ENCODE measurements around the gene CORO2A.
"Not testable (repeated sequence)": the region's sequence is repeated elsewhere in the genome, so short reads cannot be mapped to it uniquely, and the experiment has no call there.

The CORO2A gene

DNA sequence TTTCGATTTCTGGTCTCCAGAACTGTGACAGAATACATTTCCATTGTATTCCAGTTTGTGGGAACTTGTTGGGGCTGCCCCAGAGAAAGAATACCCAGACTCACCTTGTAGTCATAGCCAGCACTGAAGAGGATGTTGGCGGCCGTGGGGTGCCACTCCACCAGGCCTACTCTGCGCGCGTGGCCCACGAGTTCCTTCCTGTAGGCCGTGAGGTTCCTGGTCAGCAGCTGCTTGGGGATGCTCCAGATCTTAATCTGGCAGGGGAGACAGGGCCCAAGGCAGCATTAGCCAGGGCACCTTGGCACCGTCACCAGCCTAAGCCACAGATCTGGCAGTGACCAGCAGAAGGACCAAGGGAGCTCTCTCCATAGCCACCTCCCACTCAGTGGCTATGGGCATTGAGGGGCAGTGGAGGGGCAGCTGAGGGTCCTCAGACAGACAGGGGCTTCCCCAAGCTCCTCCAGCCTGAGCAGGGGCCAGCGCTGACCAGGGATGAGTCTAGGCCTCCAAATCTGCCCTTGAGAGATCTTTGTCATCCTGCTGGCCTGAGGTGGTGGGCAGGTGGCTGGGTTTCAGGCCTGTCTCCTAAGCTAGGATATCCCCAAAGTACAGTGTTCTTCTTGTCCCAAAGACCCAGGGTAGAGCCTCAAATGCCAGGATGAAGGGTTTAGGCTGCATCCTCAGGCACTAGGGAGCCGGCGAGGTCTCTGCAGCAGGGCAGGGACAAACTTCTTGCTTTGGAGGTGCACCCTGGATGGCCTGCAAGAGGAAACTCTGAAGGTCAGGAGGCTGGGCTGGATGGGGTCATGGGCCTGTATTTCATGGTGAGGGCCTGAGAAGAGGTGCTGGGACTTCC is 57.5 kb downstream of the CORO2A start:
- DNase-seq, result no peak

GRCh38 chr9:98132806-98133631 is 59.4 kb downstream of the CORO2A start:
- no peak for DNase-seq

GRCh38 chr9:98132158-98132557 is 60.3 kb downstream of the CORO2A start:
- DNase-seq, result no peak

GRCh38 chr9:98130576-98131228 is 61.7 kb downstream of the CORO2A start:
- DNase-seq, result no peak

DNA sequence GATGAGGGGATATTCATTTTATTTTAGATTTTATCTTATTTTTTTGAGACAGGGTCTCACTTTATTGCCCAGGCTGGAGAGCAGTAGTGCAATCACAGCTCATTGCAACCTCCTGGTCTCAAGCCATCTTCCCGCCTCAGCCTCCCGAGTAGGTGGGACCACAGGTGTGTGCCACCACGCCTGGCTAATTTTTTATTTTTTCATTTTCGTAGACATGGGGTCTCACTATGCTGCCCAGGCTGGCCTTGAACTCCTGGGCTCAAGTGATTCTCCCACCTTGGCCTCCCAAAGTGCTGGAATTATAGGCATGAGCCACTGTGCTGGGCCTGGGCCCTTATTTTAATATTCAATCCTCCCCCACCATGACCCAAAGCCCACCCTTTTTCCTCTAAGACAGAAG is 62.4 kb downstream of the CORO2A start:
- DNase-seq, result not testable (repeated sequence)

DNA sequence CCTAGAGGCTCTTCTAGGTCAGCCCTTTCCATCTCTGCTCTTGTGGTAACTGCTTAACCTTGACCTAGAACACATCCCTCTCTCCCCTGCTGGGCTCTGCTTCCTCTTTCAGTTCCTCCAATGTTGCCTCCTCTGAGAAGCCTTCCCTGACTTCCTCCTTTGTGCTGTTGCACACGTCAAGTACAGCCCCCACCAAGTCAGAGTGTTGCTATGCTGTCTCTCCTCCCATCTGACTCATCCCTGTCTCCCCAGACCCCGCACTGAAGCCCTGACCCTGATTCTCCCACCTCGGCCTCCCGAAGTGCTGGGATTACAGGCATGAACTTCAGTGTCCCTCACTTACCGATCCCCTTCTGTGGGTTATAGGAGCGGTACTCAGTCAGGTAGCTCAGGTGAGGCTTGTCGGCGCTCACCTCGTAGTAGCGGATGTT is 63.0 kb downstream of the CORO2A start:
- no peak for DNase-seq

- no peak for DNase-seq
These were observed 64.1 kb downstream of the CORO2A start for GRCh38 chr9:98128316-98128715.

DNA sequence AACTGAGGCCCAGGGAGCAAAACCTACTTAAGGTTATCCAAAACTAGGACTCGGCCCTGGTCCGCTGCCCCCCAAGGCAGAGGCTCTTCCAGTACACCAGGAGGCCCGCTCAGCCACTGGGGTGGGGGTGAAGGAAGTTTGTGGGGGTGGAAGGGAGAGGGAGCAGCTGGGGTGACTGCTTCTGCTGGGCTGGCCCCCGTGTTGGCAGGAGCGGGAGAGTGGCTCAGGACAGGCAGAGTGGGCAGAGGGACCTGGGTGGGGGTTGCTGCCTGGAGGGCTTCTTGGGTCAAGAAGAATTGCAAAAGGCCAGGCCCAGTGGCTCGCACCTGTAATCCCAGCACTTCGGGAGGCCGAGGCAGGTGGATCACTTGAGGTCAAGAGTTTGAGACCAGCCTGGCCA is 65.2 kb downstream of the CORO2A start:
- no peak for DNase-seq

DNA sequence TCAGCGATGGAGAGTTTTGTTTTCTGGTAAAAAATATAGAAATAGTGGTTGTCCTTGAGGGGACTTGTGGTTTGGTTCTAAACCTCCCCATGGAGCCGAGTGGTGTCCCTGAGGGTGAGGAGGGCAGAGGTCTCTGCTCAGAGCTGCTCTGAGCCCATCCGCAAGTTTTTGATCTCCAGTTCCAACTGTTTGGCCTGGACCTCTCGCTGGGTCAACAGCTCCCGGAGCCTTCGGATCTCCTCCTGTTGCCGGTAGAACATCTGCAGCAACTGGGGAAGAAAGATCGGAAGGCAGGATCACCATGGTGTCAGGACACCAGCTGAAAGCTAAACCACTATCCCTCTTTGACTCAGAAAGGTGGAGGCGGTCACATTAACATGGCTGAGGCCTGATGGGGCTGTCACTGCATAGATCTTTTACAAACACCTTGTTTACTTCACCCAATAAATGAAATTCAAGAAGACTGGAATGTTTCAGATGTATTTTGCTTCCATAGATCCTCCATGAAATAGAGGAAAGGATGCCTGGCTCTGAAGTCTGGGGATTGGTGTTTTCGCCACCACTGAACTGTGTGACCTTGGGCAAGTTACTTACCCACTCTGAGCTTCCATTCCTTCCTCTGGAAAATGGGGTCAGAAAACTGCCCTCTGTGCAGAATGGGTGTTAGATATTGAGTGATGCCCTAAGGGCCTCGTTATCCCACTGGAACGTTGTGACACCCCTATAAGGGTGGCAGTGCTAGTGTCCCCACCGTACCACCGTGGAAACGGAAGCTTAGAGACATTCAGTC is 67.6 kb downstream of the CORO2A start:
- DNase-seq, result no peak

- DNase-seq, result not testable (repeated sequence)
These were observed 68.3 kb downstream of the CORO2A start for GRCh38 chr9:98124091-98124490.

DNA sequence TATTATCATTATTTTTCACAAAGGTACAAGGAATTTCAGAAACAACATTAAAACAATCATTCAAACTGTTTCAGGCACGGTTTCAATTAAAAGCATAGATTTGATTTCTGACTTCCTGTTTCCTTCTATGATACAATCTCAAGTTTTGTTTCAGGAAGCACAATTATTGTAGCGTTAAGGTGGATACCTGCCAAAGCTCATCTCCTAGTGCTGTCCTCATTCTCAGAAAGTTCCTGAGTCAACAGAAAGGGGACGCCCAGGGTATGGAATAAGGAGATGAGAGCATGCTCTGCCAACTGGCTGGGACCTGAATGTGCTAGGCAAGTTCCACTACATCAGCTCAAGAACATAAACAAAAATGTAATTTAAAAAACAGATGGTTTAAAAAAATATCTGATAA is 71.4 kb downstream of the CORO2A start:
- no peak for DNase-seq

DNA sequence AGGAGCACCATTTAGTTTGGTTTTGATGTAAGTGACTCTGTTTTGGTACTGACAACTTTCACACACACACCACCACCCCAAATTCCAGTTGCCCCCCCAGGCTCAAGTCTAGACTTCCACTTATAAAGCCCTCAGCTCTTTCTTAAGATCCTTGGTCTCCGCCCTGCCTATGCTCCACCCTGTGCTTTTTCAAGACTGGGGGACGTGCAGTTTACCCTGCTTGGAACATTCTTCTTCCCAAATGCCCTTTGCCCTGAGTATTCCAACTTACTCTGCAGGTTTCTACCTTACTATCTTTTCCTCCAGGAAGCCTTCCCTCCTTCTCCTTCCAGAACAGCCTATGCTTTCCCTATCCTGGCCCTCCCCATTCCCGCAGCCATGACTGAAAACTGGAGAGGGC is 72.0 kb downstream of the CORO2A start:
- no peak for DNase-seq

- peak; percentile 41 for DNase-seq
These were observed 73.5 kb downstream of the CORO2A start, which contains the start of gene TRIM14 for GRCh38 chr9:98118640-98119601. Gene TRIM14, minus strand, starts transcription at chr9:98119222. Its CDS starts 34 bp downstream, at chr9:98119188.

DNA sequence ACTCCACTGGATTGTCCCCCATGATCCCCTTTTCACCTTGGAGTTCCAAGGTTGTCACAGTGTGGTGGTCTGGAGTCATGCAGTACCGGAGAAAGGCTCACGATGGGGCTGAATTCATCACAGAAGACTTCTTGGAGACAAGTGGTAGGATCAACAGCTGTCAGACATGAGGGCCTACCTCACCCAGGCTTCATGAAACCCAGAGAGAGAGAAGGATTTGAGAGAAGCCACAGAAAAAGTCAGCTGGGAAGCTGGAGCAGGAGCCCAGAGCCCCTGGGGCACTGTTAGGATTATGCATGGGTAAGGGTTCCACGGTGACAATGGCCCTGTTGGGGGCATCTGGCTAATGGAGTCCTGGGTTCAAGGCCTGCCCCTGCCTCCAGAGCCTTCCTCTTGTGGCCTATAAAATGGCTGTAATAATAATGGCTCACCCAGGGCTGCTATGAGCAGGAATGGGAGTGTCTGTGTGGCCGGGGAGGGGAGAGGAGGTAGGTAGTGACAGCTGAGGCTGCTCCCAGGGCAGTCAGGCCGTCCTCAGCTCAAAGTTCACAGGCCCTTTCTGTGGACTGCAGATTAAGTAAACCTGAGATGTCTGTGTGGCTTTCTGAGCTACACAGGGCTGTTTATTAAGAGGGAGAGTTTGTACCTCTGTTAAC is 74.3 kb downstream of the CORO2A start:
- DNase-seq, result peak; percentile 33

DNA sequence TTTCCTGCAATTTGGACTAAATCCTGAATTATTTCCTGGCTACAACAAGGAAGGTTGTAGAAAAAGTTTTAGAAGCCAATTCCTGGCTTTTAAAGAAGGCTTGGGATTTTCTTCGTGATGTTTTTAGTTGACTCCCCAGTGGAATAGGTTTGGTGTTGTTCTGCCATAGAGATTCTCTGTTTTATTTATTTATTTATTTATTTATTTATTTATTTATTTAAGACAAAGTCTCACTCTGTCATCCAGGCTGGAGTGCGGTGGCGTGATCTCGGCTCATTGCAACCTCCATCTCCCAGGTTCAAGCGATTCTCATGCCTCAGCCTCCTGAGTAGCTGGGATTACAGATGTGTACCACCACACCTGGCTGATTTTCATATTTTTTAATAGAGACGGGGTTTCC is 75.3 kb downstream of the CORO2A start:
- not testable (repeated sequence) for DNase-seq

DNA sequence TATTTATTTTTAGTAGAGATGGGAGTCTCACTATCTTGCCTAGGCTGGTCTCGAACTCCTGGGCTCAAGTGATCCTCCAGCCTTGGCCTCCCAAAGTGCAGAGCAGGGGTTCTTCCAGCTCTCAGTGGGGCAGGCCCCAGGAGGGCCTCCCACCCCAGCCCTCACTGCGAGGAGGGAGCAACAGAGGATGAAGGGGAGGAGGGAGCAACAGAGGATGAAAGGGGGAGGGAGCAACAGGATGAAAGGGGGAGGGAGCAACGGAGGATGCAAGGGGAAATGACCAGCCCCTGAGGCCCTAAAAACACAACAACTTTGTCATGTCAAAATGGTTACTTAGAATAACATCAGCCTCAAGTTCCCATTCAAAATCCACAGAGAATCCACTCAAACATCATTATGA is 83.4 kb downstream of the CORO2A start:
- DNase-seq, result no peak

DNA sequence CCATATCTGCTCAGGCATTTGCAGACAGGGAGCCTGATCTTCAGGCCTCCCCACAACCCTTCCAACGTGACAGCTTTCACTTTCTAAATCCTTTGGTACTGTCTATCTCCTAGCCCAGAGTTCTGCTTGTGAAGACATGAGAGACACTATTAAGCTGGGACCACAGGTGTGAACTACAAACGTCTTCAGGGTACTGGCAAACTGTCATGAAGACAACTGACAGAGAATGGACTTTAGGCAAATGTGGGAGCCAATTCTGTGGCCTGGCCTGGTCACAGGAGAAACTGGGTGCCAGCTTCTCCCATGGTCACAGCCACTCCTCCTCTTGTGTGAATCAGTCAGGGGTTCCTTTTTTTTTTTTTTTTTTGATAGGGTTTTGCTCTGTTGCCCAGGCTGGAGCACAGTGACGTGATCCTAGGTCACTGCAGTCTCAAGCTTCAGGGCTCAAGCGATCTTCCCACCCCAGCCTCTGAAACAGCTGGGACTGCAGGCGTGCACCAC is 83.9 kb downstream of the CORO2A start:
- DNase-seq, result no peak

DNA sequence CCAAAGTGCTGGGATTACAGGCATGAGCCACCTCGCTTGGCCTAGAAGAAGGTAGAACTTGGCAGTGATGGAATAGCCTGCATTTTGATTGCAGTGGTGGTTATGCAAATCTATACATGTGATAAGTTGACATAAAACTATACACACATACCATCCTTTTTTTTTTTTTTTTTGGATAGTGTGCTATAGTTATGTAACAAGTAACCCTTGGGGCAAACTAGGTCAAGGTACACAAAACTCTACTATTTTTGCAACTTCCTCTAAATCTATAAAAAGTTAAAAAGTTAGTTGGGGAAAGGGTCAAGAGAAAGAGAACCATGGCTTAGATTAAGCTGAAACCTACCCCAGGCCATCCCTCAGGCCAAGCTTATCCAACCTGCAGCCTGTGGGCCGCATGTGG is 84.5 kb downstream of the CORO2A start:
- no peak for DNase-seq

DNA sequence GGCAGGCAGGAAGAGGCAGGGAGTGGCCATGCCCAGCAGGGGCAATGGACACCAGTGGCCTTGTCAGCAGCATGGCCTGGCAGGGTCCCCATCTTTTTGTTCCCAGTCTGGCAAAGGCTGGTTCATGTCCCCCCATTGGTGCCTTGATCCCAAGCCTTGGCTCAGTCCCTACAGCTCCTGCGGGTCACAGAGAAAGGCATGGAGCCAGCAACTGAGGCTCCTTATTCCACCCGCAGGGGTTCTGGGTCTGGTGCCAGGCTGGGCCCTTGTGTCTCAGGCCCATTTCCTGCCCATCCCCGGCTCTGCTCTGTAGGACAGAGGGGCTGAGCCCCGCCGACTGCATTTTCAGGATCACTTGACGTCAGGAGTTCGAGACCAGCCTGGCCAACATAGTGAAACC is 87.4 kb downstream of the CORO2A start:
- no peak for DNase-seq

DNA sequence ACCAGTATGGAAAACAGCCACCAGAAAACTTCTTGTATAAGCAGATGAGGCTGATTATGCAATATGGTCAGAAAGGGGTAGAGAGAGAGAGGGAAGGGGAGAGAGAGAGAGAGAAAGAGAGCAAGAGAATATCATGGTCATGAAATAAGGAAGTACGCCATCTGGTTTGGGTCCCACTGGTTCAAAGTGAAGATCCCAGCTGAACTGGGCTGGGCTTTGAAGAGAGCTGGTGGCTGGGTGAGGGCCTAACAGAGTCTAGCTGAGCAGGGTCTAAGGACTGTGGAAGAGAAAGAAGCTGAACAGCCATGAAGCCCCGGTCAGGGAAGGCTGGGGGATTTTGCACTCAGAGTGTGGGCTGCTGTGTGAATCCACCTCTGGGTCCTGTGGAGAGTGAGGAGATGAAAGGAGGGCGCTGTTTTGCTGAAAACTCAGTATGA is 88.0 kb downstream of the CORO2A start:
- DNase-seq, result no peak
